ENCODE measurements around the gene TMEM132C. TPM values are rescaled to one million over a fixed set of nuclear protein-coding genes. Genes with fewer than 3 reads are reported as not detected.

TMEM132C gene
- total and polyA plus RNA-seq, 2 donors (not counting 3 experiments of a cell fraction or from before 2014, with no cell fraction given), result not detected

GRCh38 chr12:128711486-128711885 lies 444.5 kb downstream of the TMEM132C start:
- Histone ChIP-seq H3K9me3 (replicated peaks; ENCODE audit: control insufficient read depth, insufficient read depth, low read length) (peaks cover 8% of the 10 kb centered on the region), H3K27me3 (ENCODE audit: control insufficient read depth in 2 of 2, insufficient read depth in 2 of 2, low read length in 2 of 2) (no peaks in the 10 kb centered on the region), H3K9me1 (replicated peaks; ENCODE audit: control insufficient read depth, extremely low read depth, insufficient read depth, low read length) (no peaks in the 10 kb centered on the region), H4K20me1 (replicated peaks; ENCODE audit: control insufficient read depth, extremely low read depth, insufficient read depth, low read length) (no peaks in the 10 kb centered on the region), H3K79me2 (ENCODE audit: control insufficient read depth, insufficient read depth, low read length) (no peaks in the 10 kb centered on the region), H3K4me1 (ENCODE audit: control insufficient read depth, extremely low read depth, insufficient read depth, low read length) (no peaks in the 10 kb centered on the region), H2AFZ (ENCODE audit: low read depth, low read length) (no peak overlapping the region), H3K27ac (ENCODE audit: insufficient read depth, low read depth, low read length) (no peak overlapping the region), H3K4me3 (replicated peaks in 1 of 3; ENCODE audit: insufficient read depth in 1 of 3, low read depth in 1 of 3, low read length in 3 of 3) (no peak overlapping the region), H3K9ac (replicated peaks; ENCODE audit: extremely low read depth, insufficient read depth, low read length) (no peak overlapping the region), H3K36me3 (ENCODE audit: control insufficient read depth in 2 of 2, extremely low read depth in 1 of 2, insufficient read depth in 2 of 2, low read length in 2 of 2) (no peaks in the 10 kb centered on the region), H3K4me2 (ENCODE audit: insufficient read depth, low read length) (no peak overlapping the region)
- ChIA-PET CTCF (no interaction called here), POLR2A (no interaction called here)
- intact Hi-C loops (cut with micrococcal nuclease) (no loop called here), dilution Hi-C loops (cut with MboI; ENCODE audit: extremely low pct_ligation_motif_present, low sequenced_read_pairs) (no loop called here)
- DNase-seq (ENCODE audit: low read depth, low spot score) (no peak), FAIRE-seq (no peak)
- no peak for TF ChIP-seq MYC (IDR thresholded peaks at IDR 0.05; ENCODE audit: low read depth, low read length)
- no peak for TF ChIP-seq MAX (IDR thresholded peaks at IDR 0.05; ENCODE audit: insufficient read depth, insufficient read length)
- no peak for TF ChIP-seq FOS (IDR thresholded peaks at IDR 0.05; ENCODE audit: borderline replicate concordance, insufficient read depth, low read length)
- no peak for TF ChIP-seq JUN (IDR thresholded peaks at IDR 0.05; ENCODE audit: borderline replicate concordance, insufficient read depth, insufficient read length, low read depth)
- TF ChIP-seq EZH2 (IDR thresholded peaks at IDR 0.05; ENCODE audit: borderline replicate concordance, low read depth, low read length, severe bottlenecking), result no peak
- TF ChIP-seq POLR2AphosphoS5 (IDR thresholded peaks at IDR 0.05; ENCODE audit: insufficient read depth, low read depth, low read length), result no peak
- TF ChIP-seq CTCF (IDR thresholded peaks at IDR 0.05; ENCODE audit: extremely low read depth in 1 of 2, insufficient read depth in 1 of 2, low read depth in 1 of 2, low read length in 2 of 2), result no peak
- TF ChIP-seq POLR2A (IDR thresholded peaks at IDR 0.05; ENCODE audit: low read depth, low read length), result no peak
- no peak for TF ChIP-seq GATA2 (IDR thresholded peaks at IDR 0.05; ENCODE audit: insufficient read depth, insufficient read length, low read depth, low read length)
- BruUV-seq (replicated peaks), result no TSS peak

Data from endothelial cell of umbilical vein (primary cell).